GM13977 (cell line): Measurements from ENCODE around the gene CFAP65.

ENCODE experiments used
- DNase-seq: peaks from one replicate; pipeline ENCODE4 v3.0.0; 2012; ENCODE audit warnings: low spot score
- in situ Hi-C: fragments of 300-500 bp; cut with MboI; formaldehyde crosslinking; loops from one replicate; pipeline ENCODE4 v1.12.0; 2022; ENCODE audit warnings: low sequenced_read_pairs, low pct_unique_long_range_greater_than_20kb, mixed read lengths, inconsistent platforms; ENCODE audit not compliant: unreplicated experiment
- TF ChIP-seq, protein P1 (sequence below): IDR thresholded peaks from 2 replicates; pipeline ENCODE4 v1.5.1; 2012; ENCODE audit warnings: mild to moderate bottlenecking, control low read depth; ENCODE audit not compliant: insufficient read depth; ENCODE audit errors: extremely low read depth, missing control alignments

CFAP65 gene

DNA sequence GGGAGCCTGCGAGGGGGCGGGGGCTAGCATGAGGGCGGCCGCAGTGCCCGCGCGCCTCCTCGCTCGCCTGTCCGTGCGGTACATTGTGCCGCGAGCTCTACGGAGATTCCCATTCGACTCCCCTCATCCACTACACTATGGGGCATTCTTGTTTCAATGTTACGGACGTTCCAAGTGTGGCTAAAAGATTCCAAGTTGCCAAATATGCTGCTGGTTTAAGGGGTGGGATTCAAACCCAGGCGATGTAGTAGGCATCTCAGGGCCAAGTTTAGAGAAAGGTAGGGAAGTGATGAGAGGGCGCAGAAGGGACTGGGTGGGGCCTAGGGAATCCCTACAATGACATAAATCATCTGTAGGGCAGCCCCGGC is 38.1 kb downstream of the CFAP65 start:
- TF ChIP-seq, protein P1, sequence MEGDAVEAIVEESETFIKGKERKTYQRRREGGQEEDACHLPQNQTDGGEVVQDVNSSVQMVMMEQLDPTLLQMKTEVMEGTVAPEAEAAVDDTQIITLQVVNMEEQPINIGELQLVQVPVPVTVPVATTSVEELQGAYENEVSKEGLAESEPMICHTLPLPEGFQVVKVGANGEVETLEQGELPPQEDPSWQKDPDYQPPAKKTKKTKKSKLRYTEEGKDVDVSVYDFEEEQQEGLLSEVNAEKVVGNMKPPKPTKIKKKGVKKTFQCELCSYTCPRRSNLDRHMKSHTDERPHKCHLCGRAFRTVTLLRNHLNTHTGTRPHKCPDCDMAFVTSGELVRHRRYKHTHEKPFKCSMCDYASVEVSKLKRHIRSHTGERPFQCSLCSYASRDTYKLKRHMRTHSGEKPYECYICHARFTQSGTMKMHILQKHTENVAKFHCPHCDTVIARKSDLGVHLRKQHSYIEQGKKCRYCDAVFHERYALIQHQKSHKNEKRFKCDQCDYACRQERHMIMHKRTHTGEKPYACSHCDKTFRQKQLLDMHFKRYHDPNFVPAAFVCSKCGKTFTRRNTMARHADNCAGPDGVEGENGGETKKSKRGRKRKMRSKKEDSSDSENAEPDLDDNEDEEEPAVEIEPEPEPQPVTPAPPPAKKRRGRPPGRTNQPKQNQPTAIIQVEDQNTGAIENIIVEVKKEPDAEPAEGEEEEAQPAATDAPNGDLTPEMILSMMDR = no peak
- DNase-seq = no peak
- in situ Hi-C loops = no loop called here

DNA sequence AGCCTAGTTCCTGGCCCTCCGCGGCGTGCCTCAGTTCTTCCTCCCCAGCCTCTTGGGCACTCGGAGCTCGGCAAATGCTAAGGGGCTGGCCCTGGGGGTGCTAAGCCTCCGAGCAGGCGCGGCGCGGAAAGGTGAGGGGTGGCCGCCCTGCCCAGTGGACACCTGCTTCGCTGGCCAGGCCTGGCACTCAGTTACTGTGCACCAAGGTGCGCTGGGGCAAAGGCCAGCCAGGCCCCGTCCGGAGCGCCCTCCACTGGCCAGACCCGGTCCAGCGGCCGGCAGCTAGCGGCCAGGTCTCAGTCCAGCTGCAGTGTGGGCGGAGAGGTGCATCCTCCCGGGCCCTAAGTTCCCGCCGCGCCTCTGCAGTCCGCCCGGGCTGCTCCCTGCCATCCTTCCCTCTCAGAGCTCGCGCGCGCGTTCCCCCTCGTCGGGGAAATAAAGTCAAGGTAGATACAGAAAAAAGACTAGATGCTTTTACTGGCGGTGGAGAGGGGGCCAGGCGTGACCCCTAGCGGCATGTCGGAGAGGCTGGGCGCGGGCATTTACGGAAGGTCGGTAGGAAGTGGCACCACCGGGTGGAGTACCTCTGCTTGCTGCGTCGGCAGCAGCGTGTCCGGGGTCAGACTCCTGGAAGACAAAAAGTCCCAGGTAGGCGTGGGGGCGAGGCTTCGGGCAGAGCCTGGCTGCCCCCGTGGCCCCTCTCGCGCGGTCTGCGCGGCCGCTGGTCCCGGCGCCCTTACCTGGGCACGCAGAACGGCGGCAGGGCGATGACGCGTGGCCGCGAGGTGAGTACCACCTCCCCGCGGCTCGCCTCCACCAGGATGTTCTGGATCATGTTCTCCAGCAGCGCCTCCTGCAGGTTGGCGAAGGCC is 38.7 kb downstream of the CFAP65 start:
- TF ChIP-seq, protein P1 = peak; percentile 67

DNA sequence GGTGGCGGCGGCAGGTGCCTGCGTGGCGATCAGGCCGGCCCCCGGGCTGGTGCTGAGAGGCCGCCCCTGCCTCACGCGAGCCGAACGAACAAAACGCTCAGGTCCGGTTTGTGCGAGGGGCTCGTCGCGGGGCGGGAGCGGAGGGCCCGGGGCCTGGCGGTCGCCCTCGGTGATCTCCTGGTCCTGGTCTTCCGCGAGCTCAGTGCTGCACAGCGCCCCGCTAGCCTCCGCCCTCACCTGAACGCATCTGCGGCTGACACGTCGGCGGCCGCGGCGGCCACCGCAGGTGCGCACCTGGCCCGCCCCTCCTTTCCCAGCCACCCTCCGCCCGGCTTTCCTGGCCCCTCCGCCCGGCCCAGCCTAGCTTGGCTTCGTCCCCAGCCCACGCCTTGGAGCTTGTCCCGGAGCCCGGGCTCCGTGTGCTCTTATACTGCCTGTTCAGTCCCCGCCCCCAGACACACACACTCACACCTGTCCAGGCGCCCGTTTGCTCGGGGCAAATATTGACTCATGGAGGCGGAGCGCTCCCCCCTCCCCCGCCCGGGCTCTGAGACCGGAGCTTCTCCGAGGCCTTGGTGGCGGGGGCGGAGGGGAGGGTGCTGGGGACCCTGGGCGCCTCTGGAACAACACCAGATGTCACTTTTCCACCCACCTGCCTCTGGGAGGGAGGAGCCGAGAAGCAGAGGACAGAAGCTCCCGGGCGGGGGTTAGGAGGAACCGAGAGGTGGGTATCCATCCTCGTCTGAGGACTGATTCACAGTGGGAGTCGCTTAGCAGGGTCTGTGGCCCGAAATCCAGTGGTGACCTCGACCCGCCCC is 39.5 kb downstream of the CFAP65 start:
- TF ChIP-seq, protein P1 = no peak
- in situ Hi-C loops = no loop called here
- DNase-seq = peak; percentile 70

More for the DNA sequence above, 38.7 kb downstream of the CFAP65 start:
- in situ Hi-C loops = no loop called here
- no peak for DNase-seq

DNA sequence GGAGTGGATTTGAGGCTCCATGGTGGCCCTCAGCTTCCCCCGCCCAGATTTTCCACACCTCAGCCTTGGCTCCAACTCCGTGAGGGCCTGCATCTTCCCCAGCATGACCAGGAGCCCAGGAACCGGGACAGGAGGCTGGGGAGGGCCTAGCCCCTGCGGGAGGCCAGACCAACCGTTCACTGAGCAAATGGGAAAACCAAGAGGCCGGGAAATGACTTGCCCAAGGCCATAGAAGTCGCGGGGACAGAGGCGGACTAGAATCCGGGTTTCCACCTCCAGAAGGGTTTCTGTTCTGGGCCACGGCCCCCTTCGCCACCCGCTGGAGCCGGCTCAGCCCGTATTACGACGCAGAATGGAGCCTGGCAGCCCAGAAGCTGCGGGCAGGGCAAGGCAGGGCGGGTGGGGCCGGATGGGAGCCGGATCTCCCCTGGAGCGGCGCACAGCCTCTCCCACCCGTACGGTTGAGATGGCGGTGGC is 40.2 kb downstream of the CFAP65 start:
- in situ Hi-C loops = no loop called here
- no peak for DNase-seq
- TF ChIP-seq, protein P1 = no peak

DNA sequence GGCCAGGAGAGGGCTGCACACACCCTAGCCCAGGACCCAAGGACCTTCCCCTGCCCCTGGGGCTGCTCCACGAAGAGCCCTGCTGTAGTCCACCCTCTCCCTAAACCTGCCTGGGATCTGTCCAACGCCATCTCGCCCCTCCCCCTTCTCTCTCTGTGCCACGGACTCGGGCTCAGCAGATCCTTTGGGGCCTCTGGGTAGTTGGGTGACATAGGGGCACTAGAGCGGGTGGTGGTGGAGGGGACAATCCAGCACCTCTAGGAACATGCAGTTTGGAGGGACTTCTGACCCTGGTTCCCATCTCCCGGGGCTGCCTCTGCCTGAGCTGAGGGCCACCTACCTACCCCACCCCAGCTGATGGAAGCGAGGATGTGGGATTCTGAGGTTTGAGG is 40.8 kb downstream of the CFAP65 start:
- in situ Hi-C loops = no loop called here
- TF ChIP-seq, protein P1 = no peak
- no peak for DNase-seq

DNA sequence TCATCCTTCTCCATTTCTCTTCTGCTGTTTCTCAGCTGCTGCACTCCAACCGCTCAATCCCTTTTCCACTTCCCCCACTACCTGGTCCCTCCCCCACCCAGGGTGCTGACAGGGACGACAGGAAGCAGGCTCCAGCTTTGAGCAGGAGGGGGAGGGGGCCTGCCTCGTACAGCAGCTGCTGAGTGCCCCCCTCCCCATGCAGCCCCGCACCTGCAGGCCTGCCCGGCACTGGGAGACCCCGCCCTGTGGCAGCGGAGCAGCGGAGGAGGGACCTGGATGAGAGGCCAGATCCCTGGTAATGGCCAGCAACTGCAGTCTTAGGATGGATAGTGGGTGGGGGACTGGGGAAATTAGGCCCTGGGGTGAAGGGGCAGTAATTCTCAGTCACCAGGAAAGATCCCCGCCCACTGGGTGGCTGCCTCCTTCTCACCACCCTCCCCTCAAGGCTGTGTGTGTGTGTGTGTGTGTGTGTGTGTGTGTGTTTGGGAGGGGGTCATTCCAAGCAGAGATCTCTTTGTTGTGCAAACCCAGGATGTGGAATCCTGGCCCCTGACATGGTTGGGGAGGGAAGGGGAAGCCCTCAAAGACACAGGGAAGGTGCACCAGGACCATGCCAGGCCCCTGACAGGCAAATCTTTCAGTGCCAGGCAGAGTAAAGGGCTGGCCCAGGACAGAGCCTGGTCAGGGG is 41.3 kb downstream of the CFAP65 start:
- no peak for DNase-seq
- TF ChIP-seq, protein P1 = no peak
- in situ Hi-C loops = no loop called here
